ENCODE data around the gene ATF7IP2. TPM values are rescaled to one million over a fixed set of nuclear protein-coding genes. Genes with fewer than 3 reads are reported as not detected.
A peak's percentile ranks its signal among the peaks of the same experiment; 100 is the strongest.
"Not testable (repeated sequence)": the region's sequence is repeated elsewhere in the genome, so short reads cannot be mapped to it uniquely, and the experiment has no call there.

The ATF7IP2 gene
- total and polyA plus RNA-seq, 3 experiments from 2014 or later: 12.4 to 119 (median 14.3) TPM

DNA sequence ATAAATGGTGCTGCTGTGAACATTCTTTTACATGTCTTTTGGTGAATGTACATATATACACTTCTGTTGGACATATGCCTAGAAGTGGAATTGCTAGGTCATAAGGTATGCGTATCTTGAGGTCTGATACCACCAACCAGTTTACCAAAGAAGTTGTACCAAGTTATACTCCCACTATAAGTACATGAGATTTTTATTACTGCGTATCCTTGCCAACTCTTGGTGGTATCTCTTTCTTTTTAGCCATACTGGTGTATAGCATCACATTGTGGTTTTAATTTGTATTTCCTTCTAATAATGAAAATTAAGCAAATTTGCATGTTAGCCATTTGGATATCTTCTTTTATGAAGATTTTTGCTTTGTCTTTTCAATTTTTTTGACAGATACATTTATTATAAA lies 80.5 kb downstream of the ATF7IP2 start:
- Histone ChIP-seq H3K4me1 (ENCODE audit: insufficient read depth, low read length) (no peaks in the 10 kb centered on the region), H3K27me3 (ENCODE audit: insufficient read depth, low read length, poor library complexity, severe bottlenecking) (no peaks in the 10 kb centered on the region), H3K9me3 (ENCODE audit: low read length) (no peaks in the 10 kb centered on the region), H3K36me3 (ENCODE audit: insufficient read depth, low read length) (peaks cover 4% of the 10 kb centered on the region), H3K4me3 (ENCODE audit: low read length) (no peak overlapping the region), H3K27ac (ENCODE audit: low read depth, low read length) (no peak overlapping the region)
- H3K27me3 Mint-ChIP-seq: no peaks in the 10 kb centered on the region
- no peak overlapping the region for H3K4me3 Mint-ChIP-seq
- ChIA-PET POLR2A (no interaction called here), CTCF (no interaction called here)
- DNase-seq: no peak
- H3K4me1 Mint-ChIP-seq: peaks cover 0 to 2% (median 2%) of the 10 kb centered on the region in 3 donors
- peaks cover 32 to 47% (median 47%) of the 10 kb centered on the region in 3 donors for H3K36me3 Mint-ChIP-seq
- peaks cover 0 to 2% (median 0%) of the 10 kb centered on the region in 5 donors for H3K9me3 Mint-ChIP-seq
- H3K27ac Mint-ChIP-seq: no peak overlapping the region

- ChIA-PET CTCF (no interaction called here), POLR2A (no interaction called here)
- H3K9me3 Mint-ChIP-seq: peaks cover 0 to 2% (median 0%) of the 10 kb centered on the region in 5 donors
- peaks cover 31 to 49% (median 45%) of the 10 kb centered on the region in 3 donors for H3K36me3 Mint-ChIP-seq
- no peak overlapping the region for H3K27ac Mint-ChIP-seq
- DNase-seq: no peak
- Histone ChIP-seq H3K27me3 (ENCODE audit: insufficient read depth, low read length, poor library complexity, severe bottlenecking) (no peaks in the 10 kb centered on the region), H3K9me3 (ENCODE audit: low read length) (no peaks in the 10 kb centered on the region), H3K4me3 (ENCODE audit: low read length) (no peak overlapping the region), H3K27ac (ENCODE audit: low read depth, low read length) (no peak overlapping the region), H3K36me3 (ENCODE audit: insufficient read depth, low read length) (peaks cover 4% of the 10 kb centered on the region), H3K4me1 (ENCODE audit: insufficient read depth, low read length) (no peaks in the 10 kb centered on the region)
- H3K27me3 Mint-ChIP-seq: no peaks in the 10 kb centered on the region
- H3K4me1 Mint-ChIP-seq: peaks cover 0 to 2% (median 0%) of the 10 kb centered on the region in 3 donors
- no peak overlapping the region for H3K4me3 Mint-ChIP-seq
These were observed 81.0 kb downstream of the ATF7IP2 start for GRCh38 chr16:10466861-10467260.

DNA sequence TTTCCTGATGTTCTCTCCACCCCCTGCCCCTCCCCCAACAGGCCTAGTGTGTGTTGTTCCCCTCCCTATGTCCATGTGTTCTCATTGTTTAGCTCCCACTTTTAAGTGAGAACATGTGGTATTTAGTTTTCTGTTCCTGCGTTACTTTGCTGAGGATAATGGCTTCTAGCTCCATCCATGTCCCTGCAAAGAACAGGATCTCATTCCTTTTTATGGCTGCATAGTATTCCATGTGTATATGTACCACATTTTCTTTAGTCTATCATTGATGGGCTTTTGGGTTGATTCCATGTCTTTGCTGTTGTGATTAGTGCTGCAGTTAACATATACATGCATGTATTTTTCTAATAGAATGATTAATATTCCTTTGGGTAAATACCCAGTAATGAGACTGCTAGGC lies 90.8 kb downstream of the ATF7IP2 start:
- H3K27ac Mint-ChIP-seq; H3K4me1 Mint-ChIP-seq; POLR2A ChIA-PET; H3K27me3 Mint-ChIP-seq; H3K4me1 ChIP-seq (ENCODE audit: insufficient read depth, low read length); H3K36me3 ChIP-seq (ENCODE audit: insufficient read depth, low read length); H3K4me3 Mint-ChIP-seq; H3K27ac ChIP-seq (ENCODE audit: low read depth, low read length); H3K9me3 ChIP-seq (ENCODE audit: low read length); H3K4me3 ChIP-seq (ENCODE audit: low read length); DNase-seq; H3K27me3 ChIP-seq (ENCODE audit: insufficient read depth, low read length, poor library complexity, severe bottlenecking); CTCF ChIA-PET: not testable (repeated sequence)
- peaks cover 35 to 69% (median 48%) of the 10 kb centered on the region in 3 donors for H3K36me3 Mint-ChIP-seq
- H3K9me3 Mint-ChIP-seq: peaks cover 12 to 53% (median 26%) of the 10 kb centered on the region in 5 donors

- Histone ChIP-seq H3K4me3 (ENCODE audit: low read length) (no peak overlapping the region), H3K27ac (ENCODE audit: low read depth, low read length) (no peak overlapping the region), H3K27me3 (ENCODE audit: insufficient read depth, low read length, poor library complexity, severe bottlenecking) (no peaks in the 10 kb centered on the region), H3K9me3 (ENCODE audit: low read length) (no peaks in the 10 kb centered on the region), H3K36me3 (ENCODE audit: insufficient read depth, low read length) (no peaks in the 10 kb centered on the region), H3K4me1 (ENCODE audit: insufficient read depth, low read length) (no peaks in the 10 kb centered on the region)
- CTCF ChIA-PET: no interaction called here
- Mint-ChIP-seq H3K4me3 (no peak overlapping the region), H3K27me3 (no peaks in the 10 kb centered on the region), H3K9me3 (peaks cover 6 to 65% (median 38%) of the 10 kb centered on the region in 5 donors), H3K27ac (peak overlapping the region in 1 of 8 donors; percentile 40), H3K4me1 (peaks cover 0 to 2% (median 0%) of the 10 kb centered on the region in 3 donors), H3K36me3 (peaks cover 32 to 62% (median 47%) of the 10 kb centered on the region in 3 donors)
- POLR2A ChIA-PET: no interaction called here
- DNase-seq: no peak
These were observed 94.3 kb downstream of the ATF7IP2 start for GRCh38 chr16:10480151-10480550.

DNA sequence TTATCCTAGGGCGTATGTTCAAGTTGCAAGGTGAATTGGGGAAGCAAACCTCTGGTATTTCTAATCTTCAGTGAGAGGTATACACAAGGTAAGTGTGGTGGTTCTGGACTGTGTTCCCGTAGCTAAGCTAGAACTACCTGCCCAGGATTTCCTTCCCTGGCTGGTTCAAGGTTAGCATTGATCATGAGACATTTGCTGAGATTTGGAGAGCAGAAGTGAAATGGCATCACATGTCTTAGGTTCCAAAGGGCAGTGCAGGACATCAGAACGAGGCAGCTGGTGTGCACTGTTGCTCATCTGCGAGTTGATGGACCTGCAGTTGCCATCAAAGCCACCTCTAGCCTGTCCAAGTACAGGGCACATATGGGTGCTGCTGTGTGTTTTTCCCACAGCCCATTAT lies 99.3 kb downstream of the ATF7IP2 start:
- H3K9me3 Mint-ChIP-seq: peaks cover 6 to 63% (median 39%) of the 10 kb centered on the region in 5 donors
- H3K27me3 ChIP-seq (ENCODE audit: insufficient read depth, low read length, poor library complexity, severe bottlenecking): no peaks in the 10 kb centered on the region
- CTCF ChIA-PET: interaction anchor here (0.5 to 1.4 kb wide), 3 partner anchors 8 to 19 kb away, joined by 3 read pairs; no protein-coding TSS in a partner anchor
- H3K4me1 ChIP-seq (ENCODE audit: insufficient read depth, low read length): no peaks in the 10 kb centered on the region
- H3K4me3 ChIP-seq (ENCODE audit: low read length): no peak overlapping the region
- H3K4me3 Mint-ChIP-seq: no peak overlapping the region
- H3K27ac Mint-ChIP-seq: no peak overlapping the region
- H3K4me1 Mint-ChIP-seq: peaks cover 0 to 2% (median 0%) of the 10 kb centered on the region in 3 donors
- no peaks in the 10 kb centered on the region for H3K36me3 ChIP-seq (ENCODE audit: insufficient read depth, low read length)
- peak overlapping the region; percentile 7 for H3K27ac ChIP-seq (ENCODE audit: low read depth, low read length)
- peaks cover 13% of the 10 kb centered on the region for H3K9me3 ChIP-seq (ENCODE audit: low read length)
- H3K27me3 Mint-ChIP-seq: no peaks in the 10 kb centered on the region
- peaks cover 20 to 43% (median 30%) of the 10 kb centered on the region in 3 donors for H3K36me3 Mint-ChIP-seq
- no peak for DNase-seq
- POLR2A ChIA-PET: interaction anchor here (1.0 kb wide), 1 partner anchor 12 kb away, joined by 3 read pairs; no protein-coding TSS in a partner anchor

GRCh38 chr16:10485698-10486382 lies 100.0 kb downstream of the ATF7IP2 start:
- H3K4me1 ChIP-seq (ENCODE audit: insufficient read depth, low read length): no peaks in the 10 kb centered on the region
- ChIA-PET CTCF (interaction anchor here (0.9 to 1.4 kb wide), 2 partner anchors 8 to 18 kb away, joined by 3 read pairs; no protein-coding TSS in a partner anchor), POLR2A (interaction anchor here (1.0 kb wide), 1 partner anchor 12 kb away, joined by 3 read pairs; no protein-coding TSS in a partner anchor)
- Mint-ChIP-seq H3K9me3 (peaks cover 6 to 57% (median 36%) of the 10 kb centered on the region in 5 donors), H3K4me3 (no peak overlapping the region), H3K4me1 (no peaks in the 10 kb centered on the region), H3K27ac (no peak overlapping the region), H3K27me3 (no peaks in the 10 kb centered on the region), H3K36me3 (peaks cover 17 to 39% (median 23%) of the 10 kb centered on the region in 3 donors)
- H3K27ac ChIP-seq (ENCODE audit: low read depth, low read length): peak overlapping the region; percentile 39
- peaks cover 13% of the 10 kb centered on the region for H3K9me3 ChIP-seq (ENCODE audit: low read length)
- no peaks in the 10 kb centered on the region for H3K36me3 ChIP-seq (ENCODE audit: insufficient read depth, low read length)
- no peaks in the 10 kb centered on the region for H3K27me3 ChIP-seq (ENCODE audit: insufficient read depth, low read length, poor library complexity, severe bottlenecking)
- no peak overlapping the region for H3K4me3 ChIP-seq (ENCODE audit: low read length)
- no peak for DNase-seq

GRCh38 chr16:10490141-10490540 lies 104.3 kb downstream of the ATF7IP2 start:
- no peak for DNase-seq
- Mint-ChIP-seq H3K9me3 (peaks cover 13 to 40% (median 23%) of the 10 kb centered on the region in 5 donors), H3K36me3 (peaks cover 0 to 27% (median 0%) of the 10 kb centered on the region in 3 donors), H3K4me3 (no peak overlapping the region), H3K4me1 (no peaks in the 10 kb centered on the region), H3K27me3 (no peaks in the 10 kb centered on the region), H3K27ac (no peak overlapping the region)
- H3K4me1 ChIP-seq (ENCODE audit: insufficient read depth, low read length): no peaks in the 10 kb centered on the region
- CTCF ChIA-PET: no interaction called here
- H3K27ac ChIP-seq (ENCODE audit: low read depth, low read length): no peak overlapping the region
- peaks cover 13% of the 10 kb centered on the region for H3K9me3 ChIP-seq (ENCODE audit: low read length)
- no peaks in the 10 kb centered on the region for H3K27me3 ChIP-seq (ENCODE audit: insufficient read depth, low read length, poor library complexity, severe bottlenecking)
- no peak overlapping the region for H3K4me3 ChIP-seq (ENCODE audit: low read length)
- POLR2A ChIA-PET: no interaction called here
- no peaks in the 10 kb centered on the region for H3K36me3 ChIP-seq (ENCODE audit: insufficient read depth, low read length)

DNA sequence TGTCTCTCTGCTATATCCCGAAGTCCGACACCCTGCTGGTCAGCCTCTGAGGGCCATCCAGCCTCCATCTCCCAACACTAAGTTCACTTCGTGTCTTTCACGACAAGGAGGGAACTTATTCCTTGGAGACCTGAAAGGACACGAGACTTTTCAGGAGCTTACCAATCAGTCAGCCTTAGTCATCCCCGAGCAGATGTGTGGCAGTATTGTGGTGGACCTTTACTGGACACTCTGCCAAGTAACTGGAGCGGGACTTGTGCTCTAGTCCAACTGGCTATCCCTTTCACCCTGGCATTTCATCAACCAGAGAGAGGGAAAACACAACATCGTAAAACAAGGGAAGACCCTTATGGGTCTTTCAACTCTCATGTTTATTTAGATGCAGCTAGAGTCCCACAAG lies 107.4 kb downstream of the ATF7IP2 start:
- H3K36me3 ChIP-seq (ENCODE audit: insufficient read depth, low read length): no peaks in the 10 kb centered on the region
- ChIA-PET POLR2A (no interaction called here), CTCF (interaction anchor here (0.8 to 1.1 kb wide), 2 partner anchors 8 to 16 kb away, joined by 3 read pairs; no protein-coding TSS in a partner anchor)
- H3K27me3 ChIP-seq (ENCODE audit: insufficient read depth, low read length, poor library complexity, severe bottlenecking): no peaks in the 10 kb centered on the region
- H3K27ac ChIP-seq (ENCODE audit: low read depth, low read length): no peak overlapping the region
- H3K27me3 Mint-ChIP-seq: peaks cover 0 to 4% of the 10 kb centered on the region in 2 donors
- peaks cover 0 to 32% (median 0%) of the 10 kb centered on the region in 3 donors for H3K36me3 Mint-ChIP-seq
- H3K4me1 ChIP-seq (ENCODE audit: insufficient read depth, low read length): no peaks in the 10 kb centered on the region
- H3K9me3 ChIP-seq (ENCODE audit: low read length): no peaks in the 10 kb centered on the region
- no peak overlapping the region for H3K4me3 ChIP-seq (ENCODE audit: low read length)
- H3K9me3 Mint-ChIP-seq: peaks cover 12 to 31% (median 19%) of the 10 kb centered on the region in 5 donors
- DNase-seq: no peak
- no peak overlapping the region for H3K27ac Mint-ChIP-seq
- no peaks in the 10 kb centered on the region for H3K4me1 Mint-ChIP-seq
- H3K4me3 Mint-ChIP-seq: no peak overlapping the region

Measured in CD8-positive, alpha-beta memory T cell (primary cell).